HL-60 (cell line): Measurements from ENCODE around the gene C6orf47.
A peak's percentile ranks its signal among the peaks of the same experiment; 100 is the strongest.

ENCODE experiments used
- DNase-seq, 2 experiments: peaks; one replicate each; pipeline ENCODE4 v3.0.0-alpha.2; 2010 to 2020; ENCODE audit warnings: low read depth in 1 of 2, low spot score in 1 of 2
- H3K27ac ChIP-seq: fragments of 250-450 bp; sonication (Bioruptor Pico); replicated peaks from 2 replicates; pipeline ENCODE4 v1.5.1; 2020; ENCODE audit warnings: mild to moderate bottlenecking, moderate library complexity
- H3K27me3 ChIP-seq: fragments of 250-450 bp; sonication (Bioruptor Pico); 2 replicates; pipeline ENCODE4 v1.5.1; 2021; ENCODE audit warnings: mild to moderate bottlenecking, moderate library complexity; ENCODE audit not compliant: insufficient read depth, poor library complexity, severe bottlenecking
- H3K4me3 ChIP-seq: replicated peaks from 2 replicates; pipeline ENCODE4 v1.5.1; 2011; ENCODE audit warnings: mild to moderate bottlenecking, control low read depth, low read length; ENCODE audit not compliant: insufficient read depth
- CTCF ChIP-seq: IDR thresholded peaks from one replicate; pipeline ENCODE4 v1.5.1; 2011; ENCODE audit warnings: low read length, control low read depth, inconsistent platforms; ENCODE audit not compliant: insufficient read depth
- GABPA ChIP-seq: IDR thresholded peaks from 2 replicates; pipeline ENCODE4 v1.6.1; 2012; ENCODE audit warnings: low read depth
- POLR2AphosphoS5 ChIP-seq: IDR thresholded peaks from 2 replicates; pipeline ENCODE4 v1.6.1; 2012; ENCODE audit warnings: low read depth
- SPI1 ChIP-seq: IDR thresholded peaks from 2 replicates; pipeline ENCODE4 v1.6.1; 2012; ENCODE audit warnings: low read depth, mild to moderate bottlenecking, borderline replicate concordance
- TF ChIP-seq, protein P1 (sequence below): IDR thresholded peaks from 2 replicates; pipeline ENCODE4 v1.6.1; 2012; ENCODE audit warnings: low read depth; ENCODE audit not compliant: insufficient replicate concordance

Gene C6orf47

DNA sequence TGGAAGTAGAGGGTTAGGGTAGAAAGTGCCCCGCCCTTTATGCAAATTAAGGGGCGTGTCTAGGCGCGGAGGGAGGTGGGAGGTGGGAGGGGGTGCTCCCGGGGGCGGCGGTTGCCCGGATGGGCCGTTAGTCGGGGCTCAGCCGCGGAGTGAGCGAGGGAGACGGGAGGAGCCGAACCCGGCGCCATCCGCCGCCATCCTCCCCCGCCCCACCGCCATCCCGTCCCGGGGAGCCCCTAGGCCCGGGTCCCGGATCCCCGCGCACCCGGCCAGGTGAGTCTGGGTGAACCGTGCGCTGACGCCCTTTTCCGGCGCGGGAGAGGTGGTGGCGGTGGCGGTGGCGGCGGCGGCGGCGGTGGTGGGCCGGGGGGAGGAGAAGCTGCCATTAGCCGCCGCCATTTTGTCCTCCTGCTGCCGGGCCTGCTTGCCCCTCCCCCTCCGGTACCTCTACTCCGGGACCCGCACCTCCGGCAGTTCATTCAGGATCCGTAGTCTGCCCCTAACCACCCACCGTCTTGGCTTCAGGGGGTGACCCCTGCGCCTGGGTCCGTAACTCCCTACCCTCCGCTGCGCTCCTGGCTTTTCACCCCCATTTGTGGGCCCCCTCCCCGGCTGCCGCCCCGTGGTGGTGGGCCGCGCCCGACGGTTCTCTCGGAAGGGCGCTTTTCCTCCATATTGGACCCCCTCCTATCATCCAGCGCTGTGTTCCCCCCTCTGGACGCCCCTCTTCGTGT, 39.8 kb downstream of the C6orf47 start, which contains the start of gene PRRC2A:
TSS of gene PRRC2A (plus strand) at position 130 of the 734 bp plus-strand sequence. CDS start 2,075 bp downstream, outside the sequence.
- DNase-seq = peak; percentile 74 to 76
- TF ChIP-seq SPI1 (no peak), CTCF (no peak)
- TF ChIP-seq, protein P1, sequence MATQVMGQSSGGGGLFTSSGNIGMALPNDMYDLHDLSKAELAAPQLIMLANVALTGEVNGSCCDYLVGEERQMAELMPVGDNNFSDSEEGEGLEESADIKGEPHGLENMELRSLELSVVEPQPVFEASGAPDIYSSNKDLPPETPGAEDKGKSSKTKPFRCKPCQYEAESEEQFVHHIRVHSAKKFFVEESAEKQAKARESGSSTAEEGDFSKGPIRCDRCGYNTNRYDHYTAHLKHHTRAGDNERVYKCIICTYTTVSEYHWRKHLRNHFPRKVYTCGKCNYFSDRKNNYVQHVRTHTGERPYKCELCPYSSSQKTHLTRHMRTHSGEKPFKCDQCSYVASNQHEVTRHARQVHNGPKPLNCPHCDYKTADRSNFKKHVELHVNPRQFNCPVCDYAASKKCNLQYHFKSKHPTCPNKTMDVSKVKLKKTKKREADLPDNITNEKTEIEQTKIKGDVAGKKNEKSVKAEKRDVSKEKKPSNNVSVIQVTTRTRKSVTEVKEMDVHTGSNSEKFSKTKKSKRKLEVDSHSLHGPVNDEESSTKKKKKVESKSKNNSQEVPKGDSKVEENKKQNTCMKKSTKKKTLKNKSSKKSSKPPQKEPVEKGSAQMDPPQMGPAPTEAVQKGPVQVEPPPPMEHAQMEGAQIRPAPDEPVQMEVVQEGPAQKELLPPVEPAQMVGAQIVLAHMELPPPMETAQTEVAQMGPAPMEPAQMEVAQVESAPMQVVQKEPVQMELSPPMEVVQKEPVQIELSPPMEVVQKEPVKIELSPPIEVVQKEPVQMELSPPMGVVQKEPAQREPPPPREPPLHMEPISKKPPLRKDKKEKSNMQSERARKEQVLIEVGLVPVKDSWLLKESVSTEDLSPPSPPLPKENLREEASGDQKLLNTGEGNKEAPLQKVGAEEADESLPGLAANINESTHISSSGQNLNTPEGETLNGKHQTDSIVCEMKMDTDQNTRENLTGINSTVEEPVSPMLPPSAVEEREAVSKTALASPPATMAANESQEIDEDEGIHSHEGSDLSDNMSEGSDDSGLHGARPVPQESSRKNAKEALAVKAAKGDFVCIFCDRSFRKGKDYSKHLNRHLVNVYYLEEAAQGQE = peak; percentile 71

GRCh38 chr6:31619805-31620585, 40.6 kb downstream of the C6orf47 start:
- Histone ChIP-seq H3K27ac (peak overlapping the region; percentile 96), H3K4me3 (peak overlapping the region; percentile 49), H3K27me3 (no peaks in the 10 kb centered on the region)
- DNase-seq = peak; percentile 98 to 99
- TF ChIP-seq, protein P1 = peak; percentile 46
- peak; percentile 91 for TF ChIP-seq POLR2AphosphoS5
- TF ChIP-seq CTCF = no peak

More for the DNA sequence above, 39.8 kb downstream of the C6orf47 start, which contains the start of gene PRRC2A:
- Histone ChIP-seq H3K27me3 (no peaks in the 10 kb centered on the region), H3K27ac (peak within 1 kb of the TSS; percentile 97), H3K4me3 (peak within 1 kb of the TSS; percentile 83)

DNA sequence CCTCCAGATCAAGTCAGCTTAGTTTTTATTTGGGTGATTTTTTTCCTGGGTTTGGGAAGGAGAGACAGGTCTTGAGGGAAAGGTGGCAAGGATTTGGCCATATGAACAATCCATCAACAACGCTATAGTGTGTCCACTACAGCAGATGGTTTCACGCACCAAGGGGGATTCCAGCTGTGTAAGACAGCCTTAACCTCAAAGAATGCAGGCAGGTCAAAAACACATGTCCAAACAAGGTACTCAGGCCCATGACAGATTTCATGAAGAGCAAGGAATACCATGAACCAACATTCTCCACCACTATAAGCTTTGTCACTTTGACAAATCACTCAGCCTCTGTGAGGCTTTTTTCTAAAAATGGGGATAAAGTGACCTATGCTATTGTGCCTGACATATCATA, 43.6 kb downstream of the C6orf47 start:
- DNase-seq = no peak
- Histone ChIP-seq H3K27me3 (no peaks in the 10 kb centered on the region), H3K27ac (peak overlapping the region; percentile 92), H3K4me3 (peak overlapping the region; percentile 54)
- TF ChIP-seq, protein P1 = no peak
- no peak for TF ChIP-seq POLR2AphosphoS5
- TF ChIP-seq GABPA = no peak
- TF ChIP-seq CTCF = no peak
- TF ChIP-seq SPI1 = no peak
